Measurements from ENCODE around the gene OPTN. TPM values are rescaled to one million over a fixed set of nuclear protein-coding genes. Genes with fewer than 3 reads are reported as not detected.

Gene OPTN
- total RNA-seq, 4 donors from 2014 or later: 59.6 to 123 (median 77.1) TPM

GRCh38 chr10:13099144-13099665 lies 758 bp upstream of the OPTN start:
- no peak for DNase-seq (ENCODE audit: low spot score)
- TF ChIP-seq CTCF (IDR thresholded peaks at IDR 0.05): no peak
- ATAC-seq (ENCODE audit: low FRiP score): peak; percentile 43

GRCh38 chr10:13100349-13101294 lies 659 bp downstream of the OPTN start:
- peak; percentile 38 for DNase-seq (ENCODE audit: low spot score)
- peak; percentile 45 for ATAC-seq (ENCODE audit: low FRiP score)
- TF ChIP-seq CTCF (IDR thresholded peaks at IDR 0.05): no peak

- no peak for TF ChIP-seq CTCF (IDR thresholded peaks at IDR 0.05)
- no peak for DNase-seq (ENCODE audit: low spot score)
- ATAC-seq (ENCODE audit: low FRiP score): peak; percentile 24
These were observed 2.2 kb downstream of the OPTN start for GRCh38 chr10:13102002-13102794.

GRCh38 chr10:13103554-13103953 lies 3.6 kb downstream of the OPTN start:
- DNase-seq (ENCODE audit: low spot score) (no peak), ATAC-seq (ENCODE audit: low FRiP score) (no peak)
- no peak for TF ChIP-seq CTCF (IDR thresholded peaks at IDR 0.05)

- DNase-seq (ENCODE audit: low spot score) (no peak), ATAC-seq (ENCODE audit: low FRiP score) (no peak)
- TF ChIP-seq CTCF (IDR thresholded peaks at IDR 0.05): no peak
These were observed 4.7 kb downstream of the OPTN start for GRCh38 chr10:13104697-13105096.

- TF ChIP-seq CTCF (IDR thresholded peaks at IDR 0.05): no peak
- DNase-seq (ENCODE audit: low spot score): no peak
These were observed 5.2 kb downstream of the OPTN start for GRCh38 chr10:13105184-13105583.

More at GRCh38 chr10:13105184-13105583, 5.2 kb downstream of the OPTN start:
- no peak for ATAC-seq (ENCODE audit: low FRiP score)
